Activated naive CD4-positive, alpha-beta T cell treated with anti-CD3 and anti-CD28 coated beads for 36 hours (primary cell): ENCODE results near the gene SYNDIG1. TPM values are rescaled to one million over a fixed set of nuclear protein-coding genes. Genes with fewer than 3 reads are reported as not detected.

Experiments
- CTCF ChIA-PET: fragments of 350-600 bp; sonication (Branson Sonifier 250); formaldehyde crosslinking; loops from one replicate; lab custom pipeline; 2021; ENCODE audit warnings: antibody characterized with exemption; lab: Charles Lee
- DNase-seq: peaks from one replicate; pipeline ENCODE4 v3.0.0-alpha.2; 2020
- H3K27ac Mint-ChIP-seq: one replicate; pipeline ENCODE4 v1.8.0; 2021; ENCODE audit warnings: mild to moderate bottlenecking, mixed read lengths
- H3K27me3 Mint-ChIP-seq: one replicate; pipeline ENCODE4 v1.8.0; 2021; ENCODE audit warnings: low read depth, mixed read lengths
- H3K36me3 Mint-ChIP-seq: one replicate; pipeline ENCODE4 v1.8.0; 2021; ENCODE audit warnings: low read depth, mixed read lengths
- H3K4me1 Mint-ChIP-seq: one replicate; pipeline ENCODE4 v1.8.0; 2021; ENCODE audit warnings: low read depth, mixed read lengths
- H3K4me3 Mint-ChIP-seq: one replicate; pipeline ENCODE4 v1.8.0; 2021; ENCODE audit warnings: mild to moderate bottlenecking, moderate library complexity, mixed read lengths
- H3K9me3 Mint-ChIP-seq: one replicate; pipeline ENCODE4 v1.8.0; 2021; ENCODE audit warnings: mixed read lengths
- intact Hi-C: fragments of 100-400 bp; cut with micrococcal nuclease; formaldehyde crosslinking; loops from one replicate; pipeline ENCODE4 v1.15.1; 2023
- total RNA-seq, 2 experiments: library from RNA; stranded (reverse); gene quantifications; one replicate each; pipeline ENCODE4 v1.2.3, GENCODE V29; 2021

SYNDIG1 gene
- total RNA-seq, 2 experiments from 2014 or later, result not detected

- no peak overlapping the region for H3K4me3 Mint-ChIP-seq
- no peaks in the 10 kb centered on the region for H3K36me3 Mint-ChIP-seq
- intact Hi-C loops, result no loop called here
- no peaks in the 10 kb centered on the region for H3K9me3 Mint-ChIP-seq
- DNase-seq, result no peak
- peaks cover 22% of the 10 kb centered on the region for H3K27me3 Mint-ChIP-seq
- H3K4me1 Mint-ChIP-seq, result peaks cover 7% of the 10 kb centered on the region
- CTCF ChIA-PET, result interaction anchor here (0.6 kb wide), 1 partner anchor 56 kb away, joined by 3 read pairs; no protein-coding TSS in a partner anchor
- no peak overlapping the region for H3K27ac Mint-ChIP-seq
Observed at GRCh38 chr20:24465730-24466129, 3.7 kb upstream of the SYNDIG1 start.

DNA sequence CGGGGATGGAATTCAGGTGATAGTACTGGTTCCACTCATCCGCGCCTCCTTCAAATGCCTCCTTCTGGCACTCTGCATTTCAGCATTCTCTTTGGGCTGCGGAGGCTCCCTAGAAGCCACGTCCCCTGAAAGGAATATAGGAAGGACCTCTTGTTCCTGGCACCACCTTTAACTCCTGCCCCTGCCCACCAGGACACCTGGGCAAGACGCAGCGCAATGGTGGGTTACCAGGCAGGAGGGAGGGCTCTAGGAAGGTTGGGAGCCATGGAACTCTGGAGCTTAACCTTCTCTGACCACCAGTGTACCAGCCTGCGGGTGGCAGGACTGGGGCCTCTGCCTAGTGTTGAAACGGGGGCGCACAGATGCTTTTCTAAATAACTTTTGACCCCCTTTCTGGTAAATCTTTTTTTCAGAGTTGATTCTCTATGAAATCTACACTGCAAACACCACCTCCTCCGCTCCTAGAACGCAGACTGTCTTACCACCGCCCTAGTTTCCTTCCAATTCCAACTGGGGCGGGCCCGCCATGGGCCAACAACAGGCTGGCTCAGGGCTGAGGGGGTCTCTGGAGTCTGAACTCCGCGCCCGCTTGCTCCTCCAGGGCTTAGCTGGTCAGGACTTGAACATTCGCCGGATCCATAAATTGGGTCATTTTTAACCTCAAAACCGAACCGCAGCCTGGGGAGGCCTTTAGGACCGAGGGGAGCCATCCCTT lies 871 bp upstream of the SYNDIG1 start:
- intact Hi-C loops, result no loop called here
- no peak overlapping the region for H3K4me3 Mint-ChIP-seq
- peaks cover 45% of the 10 kb centered on the region for H3K27me3 Mint-ChIP-seq
- no peak for DNase-seq
- H3K9me3 Mint-ChIP-seq, result no peaks in the 10 kb centered on the region
- peaks cover 14% of the 10 kb centered on the region for H3K4me1 Mint-ChIP-seq
- H3K36me3 Mint-ChIP-seq, result no peaks in the 10 kb centered on the region
- no peak overlapping the region for H3K27ac Mint-ChIP-seq
- CTCF ChIA-PET, result no interaction called here

GRCh38 chr20:24469894-24470745 lies 691 bp downstream of the SYNDIG1 start:
- DNase-seq, result peak; percentile 26
- peak overlapping the region; percentile 51 for H3K4me3 Mint-ChIP-seq
- no peak overlapping the region for H3K27ac Mint-ChIP-seq
- CTCF ChIA-PET, result no interaction called here
- intact Hi-C loops, result no loop called here
- H3K4me1 Mint-ChIP-seq, result peaks cover 14% of the 10 kb centered on the region
- no peaks in the 10 kb centered on the region for H3K9me3 Mint-ChIP-seq
- H3K27me3 Mint-ChIP-seq, result peaks cover 48% of the 10 kb centered on the region
- H3K36me3 Mint-ChIP-seq, result no peaks in the 10 kb centered on the region

DNA sequence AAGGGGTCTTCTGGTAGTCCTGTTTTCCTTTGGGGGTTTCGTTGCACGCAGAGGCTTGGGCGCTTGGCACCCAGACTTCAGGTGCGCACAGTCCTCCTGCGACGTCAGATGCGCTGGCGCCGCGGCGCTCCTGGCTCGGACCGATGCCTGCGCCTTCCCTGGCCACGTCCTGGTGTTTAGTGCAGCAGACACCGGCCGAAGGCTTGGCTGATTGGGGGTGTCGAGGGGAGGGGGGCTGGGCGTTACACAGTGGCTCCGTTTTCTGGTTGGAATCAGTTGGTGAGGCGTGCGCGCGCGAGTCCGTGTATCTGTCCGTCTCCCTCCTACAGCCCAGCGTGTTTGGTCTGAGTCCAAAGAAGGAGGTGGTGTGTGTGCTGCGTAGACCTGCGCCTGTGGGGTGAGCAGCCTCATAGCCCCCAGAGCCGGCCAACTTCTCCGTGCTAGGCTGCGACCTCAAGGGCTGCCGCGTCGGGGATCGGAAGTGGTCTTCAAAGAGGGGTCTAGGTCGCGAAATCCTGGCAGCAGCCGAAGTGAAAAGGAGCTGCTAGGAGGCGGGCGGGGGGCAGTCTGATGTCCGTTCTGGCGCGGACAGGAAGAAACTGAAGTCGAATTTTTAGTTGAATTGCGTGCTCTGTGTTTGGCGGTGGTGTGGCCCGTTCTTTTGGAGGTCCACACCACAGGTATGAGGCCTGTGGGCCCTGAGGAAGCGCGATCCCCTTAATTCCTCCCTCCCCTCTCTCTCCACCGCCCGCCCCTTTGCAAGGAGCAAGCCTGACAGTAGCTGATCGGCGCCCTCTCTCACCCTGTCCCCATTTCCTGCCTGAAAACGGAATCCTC lies 1.5 kb downstream of the SYNDIG1 start:
- no peaks in the 10 kb centered on the region for H3K9me3 Mint-ChIP-seq
- H3K4me3 Mint-ChIP-seq, result peak overlapping the region; percentile 47
- H3K27me3 Mint-ChIP-seq, result peaks cover 48% of the 10 kb centered on the region
- H3K4me1 Mint-ChIP-seq, result peaks cover 14% of the 10 kb centered on the region
- DNase-seq, result no peak
- CTCF ChIA-PET, result no interaction called here
- intact Hi-C loops, result no loop called here
- H3K27ac Mint-ChIP-seq, result no peak overlapping the region
- H3K36me3 Mint-ChIP-seq, result no peaks in the 10 kb centered on the region

DNA sequence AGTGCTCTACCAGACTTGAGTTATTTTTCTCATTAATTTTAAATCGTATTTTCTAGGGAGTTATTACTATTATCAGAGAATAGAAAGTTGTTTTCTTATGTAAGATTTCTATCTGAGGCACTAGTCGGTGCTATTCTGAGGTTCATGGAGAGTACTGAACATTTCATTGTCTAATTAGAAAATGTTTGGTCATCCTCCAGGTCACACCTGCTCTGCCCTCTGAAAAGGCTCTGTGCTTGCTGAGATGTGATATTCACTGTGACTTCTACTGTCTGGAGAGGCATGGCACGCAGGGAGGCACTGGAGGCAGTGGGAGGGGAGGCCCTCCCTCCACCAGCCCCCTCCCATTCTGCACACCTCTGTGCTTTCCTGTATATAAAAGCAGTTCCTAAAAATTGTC lies 3.0 kb downstream of the SYNDIG1 start:
- Mint-ChIP-seq H3K27me3 (peaks cover 47% of the 10 kb centered on the region), H3K9me3 (no peaks in the 10 kb centered on the region)

GRCh38 chr20:24473435-24474223 lies 4.2 kb downstream of the SYNDIG1 start:
- Mint-ChIP-seq H3K27me3 (peaks cover 37% of the 10 kb centered on the region), H3K9me3 (no peaks in the 10 kb centered on the region), H3K4me1 (peaks cover 14% of the 10 kb centered on the region), H3K4me3 (no peak overlapping the region), H3K36me3 (no peaks in the 10 kb centered on the region), H3K27ac (no peak overlapping the region)
- CTCF ChIA-PET, result no interaction called here
- intact Hi-C loops, result no loop called here
- DNase-seq, result no peak

More for the DNA sequence above, 3.0 kb downstream of the SYNDIG1 start:
- H3K4me1 Mint-ChIP-seq, result peaks cover 14% of the 10 kb centered on the region
- CTCF ChIA-PET, result no interaction called here
- no peak overlapping the region for H3K4me3 Mint-ChIP-seq
- intact Hi-C loops, result no loop called here
- no peaks in the 10 kb centered on the region for H3K36me3 Mint-ChIP-seq
- DNase-seq, result no peak
- no peak overlapping the region for H3K27ac Mint-ChIP-seq

GRCh38 chr20:24477831-24478547 lies 8.6 kb downstream of the SYNDIG1 start:
- Mint-ChIP-seq H3K27me3 (peaks cover 8% of the 10 kb centered on the region), H3K36me3 (no peaks in the 10 kb centered on the region), H3K4me3 (no peak overlapping the region), H3K9me3 (no peaks in the 10 kb centered on the region), H3K4me1 (no peaks in the 10 kb centered on the region), H3K27ac (no peak overlapping the region)
- CTCF ChIA-PET, result no interaction called here
- intact Hi-C loops, result no loop called here
- DNase-seq, result no peak

- H3K36me3 Mint-ChIP-seq, result no peaks in the 10 kb centered on the region
- intact Hi-C loops, result no loop called here
Observed at GRCh38 chr20:24478584-24478983, 9.2 kb downstream of the SYNDIG1 start.

GRCh38 chr20:24479106-24479505 lies 9.7 kb downstream of the SYNDIG1 start:
- no peak overlapping the region for H3K4me3 Mint-ChIP-seq
- intact Hi-C loops, result no loop called here
- DNase-seq, result no peak

More at GRCh38 chr20:24478584-24478983, 9.2 kb downstream of the SYNDIG1 start:
- Mint-ChIP-seq H3K4me1 (no peaks in the 10 kb centered on the region), H3K4me3 (no peak overlapping the region), H3K27me3 (peaks cover 2% of the 10 kb centered on the region), H3K27ac (no peak overlapping the region), H3K9me3 (no peaks in the 10 kb centered on the region)
- no peak for DNase-seq
- CTCF ChIA-PET, result no interaction called here

GRCh38 chr20:24479595-24479994 lies 10.2 kb downstream of the SYNDIG1 start:
- intact Hi-C loops, result no loop called here
- H3K9me3 Mint-ChIP-seq, result no peaks in the 10 kb centered on the region
- CTCF ChIA-PET, result no interaction called here

More at GRCh38 chr20:24479106-24479505, 9.7 kb downstream of the SYNDIG1 start:
- CTCF ChIA-PET, result no interaction called here
- Mint-ChIP-seq H3K9me3 (no peaks in the 10 kb centered on the region), H3K36me3 (no peaks in the 10 kb centered on the region), H3K27me3 (no peaks in the 10 kb centered on the region), H3K4me1 (no peaks in the 10 kb centered on the region), H3K27ac (no peak overlapping the region)

DNA sequence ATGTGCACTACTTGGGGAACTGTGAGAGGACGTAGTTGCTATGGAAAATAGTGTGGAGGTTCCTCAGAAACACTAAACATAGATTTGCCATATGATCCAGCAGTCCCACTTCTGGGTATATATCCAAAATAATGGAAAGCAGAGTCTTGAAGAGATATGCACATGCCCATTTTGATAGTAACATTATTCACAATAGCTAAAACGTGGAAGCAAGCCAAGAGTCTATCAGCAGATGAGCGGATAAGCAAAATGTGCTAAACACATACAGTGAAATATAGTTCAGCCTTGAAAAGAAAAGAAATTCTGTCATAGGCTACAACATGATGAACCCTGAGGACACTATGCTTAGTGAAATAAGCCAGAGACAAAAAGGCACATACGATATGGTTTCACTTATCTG lies 11.1 kb downstream of the SYNDIG1 start:
- no peaks in the 10 kb centered on the region for H3K4me1 Mint-ChIP-seq
- DNase-seq, result no peak
- no peak overlapping the region for H3K27ac Mint-ChIP-seq
- CTCF ChIA-PET, result no interaction called here
- H3K9me3 Mint-ChIP-seq, result no peaks in the 10 kb centered on the region
- intact Hi-C loops, result no loop called here
- H3K36me3 Mint-ChIP-seq, result no peaks in the 10 kb centered on the region
- no peak overlapping the region for H3K4me3 Mint-ChIP-seq
- no peaks in the 10 kb centered on the region for H3K27me3 Mint-ChIP-seq

More at GRCh38 chr20:24479595-24479994, 10.2 kb downstream of the SYNDIG1 start:
- Mint-ChIP-seq H3K4me1 (no peaks in the 10 kb centered on the region), H3K27ac (no peak overlapping the region), H3K4me3 (no peak overlapping the region), H3K36me3 (no peaks in the 10 kb centered on the region), H3K27me3 (no peaks in the 10 kb centered on the region)
- no peak for DNase-seq
